IPS-11a (cell line): ENCODE data around the gene BEST3.
"Not testable (repeated sequence)": the region's sequence is repeated elsewhere in the genome, so short reads cannot be mapped to it uniquely, and the experiment has no call there.

Experiments
- H3K4me3 ChIP-seq: one replicate; pipeline ENCODE4 v1.5.1; 2013; ENCODE audit warnings: low read depth, low read length, control low read depth

Gene BEST3

DNA sequence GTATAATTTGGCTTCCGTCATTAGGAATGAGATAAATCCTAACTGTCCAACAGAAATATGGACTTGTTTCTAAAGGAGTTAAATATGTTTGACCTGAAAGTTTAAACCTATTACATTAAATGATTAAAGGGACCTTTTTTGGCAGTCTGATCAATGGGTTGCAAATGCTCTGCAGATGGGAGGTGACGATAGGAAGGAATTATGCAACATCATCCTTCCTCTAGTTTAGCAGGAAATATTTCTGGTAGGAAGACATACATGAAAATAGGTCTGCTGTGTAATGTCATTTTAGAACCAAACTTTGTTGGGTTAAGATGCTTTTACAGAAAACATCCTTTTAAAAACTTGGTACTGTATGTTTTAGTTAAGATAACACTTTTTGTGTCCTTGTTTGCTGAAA is 91.0 kb downstream of the BEST3 start:
- no peak overlapping the region for H3K4me3 ChIP-seq

DNA sequence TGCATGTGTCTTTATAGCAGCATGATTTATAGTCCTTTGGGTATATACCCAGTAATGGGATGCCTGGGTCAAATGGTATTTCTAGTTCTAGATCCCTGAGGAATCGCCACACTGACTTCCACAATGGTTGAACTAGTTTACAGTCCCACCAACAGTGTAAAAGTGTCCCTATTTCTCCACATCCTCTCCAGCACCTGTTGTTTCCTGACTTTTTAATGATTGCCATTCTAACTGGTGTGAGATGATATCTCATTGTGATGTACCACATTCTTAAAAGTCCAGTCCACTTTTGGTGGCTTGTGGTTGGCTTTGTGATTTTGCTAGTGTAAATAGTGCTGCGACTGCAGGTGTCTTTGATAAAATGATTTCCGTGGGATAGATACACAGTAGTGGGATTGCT is 94.8 kb downstream of the BEST3 start:
- H3K4me3 ChIP-seq = not testable (repeated sequence)
